Activated CD4-positive, alpha-beta T cell treated with anti-CD3 and anti-CD28 coated beads for 4 hours (primary cell): ENCODE results near the gene B3GNT7.
"Not testable (repeated sequence)": the region's sequence is repeated elsewhere in the genome, so short reads cannot be mapped to it uniquely, and the experiment has no call there.

ENCODE experiments used
- DNase-seq, 2 donors: peaks; one replicate each; pipeline ENCODE4 v3.0.0-alpha.2; 2020

B3GNT7 gene

GRCh38 chr2:231395188-231396057, at the start of gene B3GNT7:
TSS of gene B3GNT7 (plus strand) at chr2:231395710. CDS start at chr2:231395804, 94 bp downstream.
- DNase-seq, result no peak

GRCh38 chr2:231347081-231347480, 48.4 kb upstream of the B3GNT7 start:
- DNase-seq, result no peak

- no peak for DNase-seq
Measured at GRCh38 chr2:231347638-231348037, 47.9 kb upstream of the B3GNT7 start.

- no peak for DNase-seq
Measured at GRCh38 chr2:231348173-231348572, 47.3 kb upstream of the B3GNT7 start.

GRCh38 chr2:231348704-231349373, 46.7 kb upstream of the B3GNT7 start:
- DNase-seq, result no peak

- DNase-seq, result not testable (repeated sequence)
Measured at GRCh38 chr2:231349374-231349735, 46.2 kb upstream of the B3GNT7 start.

DNA sequence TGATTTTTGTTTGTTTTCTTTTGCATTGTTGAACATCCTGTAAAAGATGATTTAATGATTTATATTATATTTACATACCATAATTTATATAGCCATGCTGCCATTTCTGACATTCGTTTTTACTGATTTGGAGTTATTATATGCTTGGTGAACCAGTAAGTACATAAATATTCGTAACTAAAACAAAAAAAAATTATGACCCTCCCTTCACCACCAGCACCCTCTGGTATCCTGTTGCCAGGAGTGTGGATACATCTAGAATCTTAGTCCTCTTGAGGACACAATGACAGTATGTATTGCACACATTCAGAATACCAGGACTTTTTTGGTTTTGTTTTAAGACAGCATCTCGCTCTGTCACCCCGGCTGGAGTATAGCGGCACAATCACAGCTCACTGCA, 43.9 kb upstream of the B3GNT7 start:
- DNase-seq, result no peak

GRCh38 chr2:231353469-231353868, 42.0 kb upstream of the B3GNT7 start:
- DNase-seq, result no peak

- no peak for DNase-seq
Measured at GRCh38 chr2:231355508-231356465, 39.7 kb upstream of the B3GNT7 start.

DNA sequence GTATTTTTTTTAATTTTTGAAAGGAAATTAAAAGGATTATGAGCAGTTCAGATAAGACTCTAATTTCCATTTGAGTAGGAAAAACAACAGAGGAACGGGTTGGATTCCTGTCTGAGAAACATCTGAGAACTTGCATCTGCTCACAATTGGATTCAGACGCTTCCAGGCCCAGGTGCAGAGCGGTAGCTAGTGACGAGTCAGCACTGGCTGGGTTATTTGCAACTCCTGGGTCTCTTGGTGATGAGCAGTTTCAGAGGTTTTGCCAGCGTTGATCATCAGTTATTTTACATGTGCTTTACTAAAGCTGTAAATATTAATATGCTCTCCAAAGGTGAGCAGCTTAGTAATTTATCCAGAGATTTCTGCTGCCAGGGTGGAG, 39.1 kb upstream of the B3GNT7 start:
- DNase-seq, result no peak

GRCh38 chr2:231357048-231357447, 38.5 kb upstream of the B3GNT7 start:
- no peak for DNase-seq

- no peak for DNase-seq
Measured at GRCh38 chr2:231357931-231358330, 37.6 kb upstream of the B3GNT7 start.

GRCh38 chr2:231359441-231359840, 36.1 kb upstream of the B3GNT7 start:
- no peak for DNase-seq

DNA sequence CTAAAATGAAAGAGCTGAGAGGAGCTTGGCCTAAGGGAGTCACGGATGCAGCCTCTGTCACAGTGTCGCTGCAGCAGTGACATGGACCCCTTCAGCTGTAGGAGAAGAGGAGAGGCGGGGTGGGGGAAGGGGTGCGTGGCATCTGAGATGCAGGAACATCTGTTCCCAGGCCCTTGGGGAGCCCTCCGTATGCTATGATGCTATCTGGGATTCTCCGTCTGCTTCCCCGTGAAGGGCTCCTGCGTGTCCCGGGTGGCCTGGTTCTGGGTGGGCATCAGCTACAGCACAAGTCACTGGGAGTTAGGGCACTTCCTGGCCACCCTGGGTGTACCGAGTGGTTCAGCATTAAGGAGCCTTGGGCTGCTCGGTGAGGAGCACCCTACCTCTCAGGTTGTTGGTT, 35.6 kb upstream of the B3GNT7 start:
- DNase-seq, result no peak

GRCh38 chr2:231360401-231360800, 35.1 kb upstream of the B3GNT7 start:
- DNase-seq, result no peak

DNA sequence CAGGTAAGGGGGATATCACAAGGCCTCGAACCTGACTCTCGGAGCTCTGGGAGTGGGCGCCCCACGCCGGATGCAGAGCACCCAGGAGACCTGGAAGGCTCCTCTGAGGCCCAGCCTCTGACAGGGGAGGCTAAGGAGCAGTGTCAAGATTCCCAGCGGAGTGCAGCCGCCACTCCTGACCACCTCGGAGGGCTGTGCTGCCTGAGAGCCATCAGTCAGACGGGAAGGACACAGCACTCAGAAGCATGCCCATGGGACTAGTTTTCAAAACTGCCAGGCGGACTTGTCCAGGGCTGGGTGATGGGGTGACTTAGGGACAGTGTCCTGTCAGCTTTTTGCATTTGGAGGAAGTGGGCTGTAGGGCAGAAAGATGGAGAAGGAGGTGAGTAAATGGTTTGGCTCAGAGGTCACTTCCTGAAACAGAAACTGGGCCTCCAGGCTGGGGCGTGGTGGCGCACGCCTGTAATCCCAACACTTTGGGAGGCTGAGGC, 34.6 kb upstream of the B3GNT7 start:
- DNase-seq, result no peak

GRCh38 chr2:231361701-231362554, 33.6 kb upstream of the B3GNT7 start:
- DNase-seq, result no peak

GRCh38 chr2:231362555-231363184, 32.8 kb upstream of the B3GNT7 start:
- DNase-seq, result no peak

GRCh38 chr2:231364061-231364460, 31.4 kb upstream of the B3GNT7 start:
- no peak for DNase-seq

GRCh38 chr2:231364961-231365810, 30.3 kb upstream of the B3GNT7 start:
- DNase-seq, result no peak

DNA sequence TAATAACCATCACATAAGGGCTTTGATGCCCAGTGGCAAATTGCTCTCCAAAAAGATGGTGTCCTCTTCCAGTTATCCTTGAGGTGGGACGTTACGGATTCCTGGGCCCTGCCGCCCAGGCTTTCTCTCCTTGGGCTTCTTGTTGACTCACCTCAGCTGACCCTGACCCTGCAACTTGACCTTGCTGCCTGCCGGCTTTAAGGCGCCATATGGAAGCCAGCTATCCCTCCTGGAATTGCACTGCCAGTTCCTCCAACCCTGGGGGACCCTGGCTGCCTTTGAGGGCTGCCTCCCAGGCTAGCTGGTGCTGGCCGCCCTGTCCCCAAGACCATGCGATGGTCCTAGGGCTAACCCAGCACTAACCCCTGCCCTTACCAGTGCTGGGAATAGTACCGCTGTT, 28.3 kb upstream of the B3GNT7 start:
- DNase-seq, result no peak
